ENCODE measurements around the gene NETO1.

Gene NETO1, protein sequence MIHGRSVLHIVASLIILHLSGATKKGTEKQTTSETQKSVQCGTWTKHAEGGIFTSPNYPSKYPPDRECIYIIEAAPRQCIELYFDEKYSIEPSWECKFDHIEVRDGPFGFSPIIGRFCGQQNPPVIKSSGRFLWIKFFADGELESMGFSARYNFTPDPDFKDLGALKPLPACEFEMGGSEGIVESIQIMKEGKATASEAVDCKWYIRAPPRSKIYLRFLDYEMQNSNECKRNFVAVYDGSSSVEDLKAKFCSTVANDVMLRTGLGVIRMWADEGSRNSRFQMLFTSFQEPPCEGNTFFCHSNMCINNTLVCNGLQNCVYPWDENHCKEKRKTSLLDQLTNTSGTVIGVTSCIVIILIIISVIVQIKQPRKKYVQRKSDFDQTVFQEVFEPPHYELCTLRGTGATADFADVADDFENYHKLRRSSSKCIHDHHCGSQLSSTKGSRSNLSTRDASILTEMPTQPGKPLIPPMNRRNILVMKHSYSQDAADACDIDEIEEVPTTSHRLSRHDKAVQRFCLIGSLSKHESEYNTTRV

GRCh38 chr18:72867746-72868584 is at the start of gene NETO1:
Gene NETO1, minus strand, starts transcription at chr18:72867987. Its CDS starts 696 bp downstream, at chr18:72867291.
- Mint-ChIP-seq H3K4me1 (no peaks in the 10 kb centered on the region), H3K36me3 (ENCODE audit: insufficient read depth) (no peaks in the 10 kb centered on the region)

DNA sequence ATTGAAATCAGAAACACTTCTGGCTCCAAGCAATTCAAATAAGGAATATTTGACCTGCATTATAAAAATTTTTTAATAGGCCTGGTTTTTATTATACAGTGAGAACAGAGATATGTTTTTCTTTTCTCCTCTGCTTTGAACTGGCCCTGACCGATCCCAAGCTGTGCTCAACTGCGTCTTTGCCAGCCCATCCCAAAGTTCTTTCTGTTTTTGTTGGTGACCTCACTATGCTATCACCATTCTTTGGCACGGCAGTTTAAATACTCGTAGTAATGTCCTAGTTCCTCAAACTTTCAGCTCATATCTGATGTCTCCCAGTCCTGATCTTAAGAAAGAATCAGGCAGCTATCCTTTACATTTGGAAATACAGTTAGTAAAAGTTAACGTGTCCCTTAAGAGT is 42.3 kb upstream of the NETO1 start:
- Mint-ChIP-seq H3K4me1 (no peaks in the 10 kb centered on the region), H3K4me3 (no peak overlapping the region), H3K9me3 (peaks cover 7% of the 10 kb centered on the region), H3K36me3 (ENCODE audit: insufficient read depth) (no peaks in the 10 kb centered on the region), H3K27ac (ENCODE audit: low read depth) (no peak overlapping the region), H3K27me3 (no peaks in the 10 kb centered on the region)
- no peak for DNase-seq (ENCODE audit: low spot score in 2 of 2)
- ATAC-seq (replicated peaks; ENCODE audit: extremely low read depth, poor library complexity, severe bottlenecking) = no peak

More at GRCh38 chr18:72867746-72868584, at the start of gene NETO1:
- ATAC-seq (replicated peaks; ENCODE audit: extremely low read depth, poor library complexity, severe bottlenecking) (no peak), DNase-seq (ENCODE audit: low spot score in 2 of 2) (no peak)
- Mint-ChIP-seq H3K27me3 (peaks cover 11% of the 10 kb centered on the region), H3K4me3 (peak within 1 kb of the TSS; percentile 34), H3K27ac (ENCODE audit: low read depth) (no peak within 1 kb of the TSS), H3K9me3 (peaks cover 25% of the 10 kb centered on the region)

- no peaks in the 10 kb centered on the region for H3K27me3 Mint-ChIP-seq
- H3K27ac Mint-ChIP-seq (ENCODE audit: low read depth) = no peak overlapping the region
- peaks cover 9% of the 10 kb centered on the region for H3K9me3 Mint-ChIP-seq
- ATAC-seq (replicated peaks; ENCODE audit: extremely low read depth, poor library complexity, severe bottlenecking) (no peak), DNase-seq (ENCODE audit: low spot score in 2 of 2) (no peak)
- H3K36me3 Mint-ChIP-seq (ENCODE audit: insufficient read depth) = no peaks in the 10 kb centered on the region
- H3K4me1 Mint-ChIP-seq = no peaks in the 10 kb centered on the region
- no peak overlapping the region for H3K4me3 Mint-ChIP-seq
Measured at GRCh38 chr18:72908181-72908580, 40.4 kb upstream of the NETO1 start.

- Mint-ChIP-seq H3K27ac (ENCODE audit: low read depth) (no peak overlapping the region), H3K9me3 (peaks cover 11% of the 10 kb centered on the region), H3K4me1 (no peaks in the 10 kb centered on the region), H3K27me3 (no peaks in the 10 kb centered on the region), H3K36me3 (ENCODE audit: insufficient read depth) (no peaks in the 10 kb centered on the region), H3K4me3 (no peak overlapping the region)
- ATAC-seq (replicated peaks; ENCODE audit: extremely low read depth, poor library complexity, severe bottlenecking) = no peak
- DNase-seq (ENCODE audit: low spot score in 2 of 2) = no peak
Measured at GRCh38 chr18:72903033-72903432, 35.2 kb upstream of the NETO1 start.

- Mint-ChIP-seq H3K9me3 (peaks cover 15% of the 10 kb centered on the region), H3K27me3 (no peaks in the 10 kb centered on the region)
Measured at GRCh38 chr18:72899338-72899737, 31.6 kb upstream of the NETO1 start.

DNA sequence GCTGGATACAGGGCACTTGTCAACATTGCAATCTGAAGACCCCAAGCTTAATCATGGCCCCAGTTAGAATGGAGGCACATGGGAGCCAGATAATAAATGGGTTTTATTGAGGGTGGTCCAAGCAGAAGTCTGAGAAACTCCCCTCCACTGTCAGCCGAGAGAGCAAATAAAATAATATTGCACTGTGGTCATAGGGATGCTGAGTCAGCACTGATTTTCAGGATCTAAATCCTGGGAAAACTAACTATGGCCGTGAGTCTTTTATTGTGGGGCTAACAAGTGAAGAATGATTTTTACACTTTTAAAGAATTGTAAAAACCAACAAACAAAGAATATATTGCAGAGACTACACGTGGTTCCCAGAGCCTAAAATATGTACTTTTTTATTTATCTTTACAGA is 31.1 kb upstream of the NETO1 start:
- Mint-ChIP-seq H3K36me3 (ENCODE audit: insufficient read depth) (no peaks in the 10 kb centered on the region), H3K4me3 (no peak overlapping the region), H3K27me3 (no peaks in the 10 kb centered on the region), H3K9me3 (peaks cover 11% of the 10 kb centered on the region), H3K27ac (ENCODE audit: low read depth) (no peak overlapping the region), H3K4me1 (no peaks in the 10 kb centered on the region)
- ATAC-seq (replicated peaks; ENCODE audit: extremely low read depth, poor library complexity, severe bottlenecking) (no peak), DNase-seq (ENCODE audit: low spot score in 2 of 2) (no peak)

More at GRCh38 chr18:72899338-72899737, 31.6 kb upstream of the NETO1 start:
- no peak overlapping the region for H3K27ac Mint-ChIP-seq (ENCODE audit: low read depth)
- ATAC-seq (replicated peaks; ENCODE audit: extremely low read depth, poor library complexity, severe bottlenecking) (no peak), DNase-seq (ENCODE audit: low spot score in 2 of 2) (no peak)
- H3K36me3 Mint-ChIP-seq (ENCODE audit: insufficient read depth) = no peaks in the 10 kb centered on the region
- H3K4me3 Mint-ChIP-seq = no peak overlapping the region
- H3K4me1 Mint-ChIP-seq = no peaks in the 10 kb centered on the region

GRCh38 chr18:72895548-72895947 is 27.8 kb upstream of the NETO1 start:
- Mint-ChIP-seq H3K4me3 (no peak overlapping the region), H3K4me1 (no peaks in the 10 kb centered on the region), H3K27me3 (no peaks in the 10 kb centered on the region), H3K27ac (ENCODE audit: low read depth) (no peak overlapping the region), H3K36me3 (ENCODE audit: insufficient read depth) (no peaks in the 10 kb centered on the region), H3K9me3 (peaks cover 6% of the 10 kb centered on the region)
- no peak for DNase-seq (ENCODE audit: low spot score in 2 of 2)
- ATAC-seq (replicated peaks; ENCODE audit: extremely low read depth, poor library complexity, severe bottlenecking) = no peak

DNA sequence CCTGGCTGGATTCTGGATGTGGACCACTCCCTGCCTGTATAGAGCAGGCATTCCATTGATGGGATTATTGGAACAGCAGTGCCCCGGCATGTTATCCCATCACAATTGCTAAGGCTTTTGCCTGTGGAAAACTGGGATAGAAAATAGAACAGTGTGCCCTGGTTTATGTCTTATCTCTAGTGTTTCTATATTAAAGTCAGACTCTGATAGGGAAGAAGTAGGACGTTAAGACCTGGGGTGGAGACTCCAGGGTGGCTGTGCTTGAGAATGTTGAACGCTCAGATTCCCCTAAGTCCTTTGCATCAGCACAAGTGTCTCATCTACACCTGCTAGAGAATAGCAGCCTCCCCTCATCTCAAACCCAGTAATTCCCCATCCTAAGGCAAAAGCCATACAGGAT is 10.8 kb upstream of the NETO1 start:
- no peaks in the 10 kb centered on the region for H3K36me3 Mint-ChIP-seq (ENCODE audit: insufficient read depth)
- H3K27ac Mint-ChIP-seq (ENCODE audit: low read depth) = no peak overlapping the region
- no peak for DNase-seq (ENCODE audit: low spot score in 2 of 2)
- H3K9me3 Mint-ChIP-seq = peaks cover 16% of the 10 kb centered on the region
- H3K27me3 Mint-ChIP-seq = no peaks in the 10 kb centered on the region
- no peak for ATAC-seq (replicated peaks; ENCODE audit: extremely low read depth, poor library complexity, severe bottlenecking)
- no peaks in the 10 kb centered on the region for H3K4me1 Mint-ChIP-seq
- H3K4me3 Mint-ChIP-seq = no peak overlapping the region

DNA sequence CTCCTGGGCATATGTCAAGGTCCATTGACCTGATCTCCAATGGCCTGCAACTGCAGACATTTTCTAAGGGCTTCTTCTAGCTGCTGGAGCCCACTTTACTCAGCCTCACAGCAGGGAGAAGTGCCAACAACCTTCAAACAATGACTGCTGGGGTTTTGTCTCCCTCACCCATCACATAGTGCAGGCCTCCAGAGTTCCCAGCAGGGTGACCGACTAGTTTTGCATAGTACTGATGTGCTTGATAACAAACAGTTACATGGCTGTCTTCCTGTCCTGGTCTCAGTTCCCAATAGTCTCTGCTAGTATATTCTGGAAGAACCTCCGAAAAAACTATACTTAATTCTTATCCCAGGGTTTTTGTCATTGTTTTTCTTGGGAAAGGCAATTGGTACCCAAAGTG is 10.4 kb upstream of the NETO1 start:
- H3K4me1 Mint-ChIP-seq = no peaks in the 10 kb centered on the region
- no peak overlapping the region for H3K27ac Mint-ChIP-seq (ENCODE audit: low read depth)
- no peak for DNase-seq (ENCODE audit: low spot score in 2 of 2)
- H3K9me3 Mint-ChIP-seq = peaks cover 12% of the 10 kb centered on the region
- ATAC-seq (replicated peaks; ENCODE audit: extremely low read depth, poor library complexity, severe bottlenecking) = no peak
- no peaks in the 10 kb centered on the region for H3K36me3 Mint-ChIP-seq (ENCODE audit: insufficient read depth)
- H3K4me3 Mint-ChIP-seq = no peak overlapping the region
- no peaks in the 10 kb centered on the region for H3K27me3 Mint-ChIP-seq

GRCh38 chr18:72871091-72871490 is 3.3 kb upstream of the NETO1 start:
- H3K27me3 Mint-ChIP-seq = peaks cover 9% of the 10 kb centered on the region
- no peak for ATAC-seq (replicated peaks; ENCODE audit: extremely low read depth, poor library complexity, severe bottlenecking)

DNA sequence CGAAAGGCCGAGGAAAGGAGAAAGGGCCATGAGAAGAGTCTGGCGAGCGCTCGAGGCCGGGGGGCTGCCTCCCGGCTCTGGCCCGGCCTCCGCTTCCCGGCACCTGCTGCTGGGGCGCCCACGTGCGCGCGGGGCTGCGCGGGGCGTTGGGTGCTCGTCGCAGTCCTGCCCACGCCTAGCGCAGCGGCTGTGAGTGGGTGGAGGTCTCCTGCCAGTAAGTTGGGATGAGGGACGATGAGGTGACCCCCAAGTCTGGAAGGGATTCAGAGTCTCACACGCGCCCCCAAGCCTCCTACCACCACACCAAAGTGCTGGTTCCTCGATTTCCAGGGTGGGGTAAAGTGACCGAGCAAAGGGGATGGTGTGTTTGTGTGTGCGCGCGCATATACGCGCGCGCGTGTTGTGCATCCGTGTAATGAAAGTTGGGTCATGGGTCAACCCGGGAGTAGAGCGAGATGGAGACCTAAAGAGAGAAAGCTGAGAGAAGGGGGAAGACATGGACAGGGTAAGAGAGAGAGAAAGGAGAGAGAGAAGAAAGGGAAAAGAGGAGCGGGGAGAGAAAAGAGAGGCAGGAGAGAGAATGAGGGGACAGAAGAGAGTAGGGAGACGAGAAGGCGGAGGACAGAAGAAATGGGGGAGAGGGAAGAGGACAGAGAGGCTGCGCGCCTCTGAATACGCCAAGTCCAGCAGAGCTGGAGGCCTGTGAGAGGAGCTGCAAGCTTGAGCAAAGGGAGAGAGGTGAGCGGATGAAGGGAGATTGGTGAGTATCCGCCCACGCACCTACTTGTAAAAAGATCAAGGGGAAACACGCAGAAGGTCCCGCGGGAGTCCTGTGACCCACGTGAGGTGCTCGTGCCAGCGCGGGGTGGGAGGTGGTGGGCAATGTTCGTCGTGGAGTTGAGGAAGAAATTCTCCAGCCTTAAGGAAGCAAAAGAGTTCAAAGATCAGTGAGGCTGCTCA is 1.7 kb upstream of the NETO1 start:
- Mint-ChIP-seq H3K4me3 (no peak overlapping the region), H3K4me1 (no peaks in the 10 kb centered on the region), H3K9me3 (peaks cover 20% of the 10 kb centered on the region), H3K27ac (ENCODE audit: low read depth) (no peak overlapping the region), H3K36me3 (ENCODE audit: insufficient read depth) (no peaks in the 10 kb centered on the region), H3K27me3 (peaks cover 11% of the 10 kb centered on the region)
- ATAC-seq (replicated peaks; ENCODE audit: extremely low read depth, poor library complexity, severe bottlenecking) = no peak
- no peak for DNase-seq (ENCODE audit: low spot score in 2 of 2)

More at GRCh38 chr18:72871091-72871490, 3.3 kb upstream of the NETO1 start:
- H3K4me1 Mint-ChIP-seq = no peaks in the 10 kb centered on the region
- H3K27ac Mint-ChIP-seq (ENCODE audit: low read depth) = no peak overlapping the region
- H3K36me3 Mint-ChIP-seq (ENCODE audit: insufficient read depth) = no peaks in the 10 kb centered on the region
- DNase-seq (ENCODE audit: low spot score in 2 of 2) = no peak
- H3K9me3 Mint-ChIP-seq = peaks cover 22% of the 10 kb centered on the region
- H3K4me3 Mint-ChIP-seq = no peak overlapping the region

Data from central memory CD8-positive, alpha-beta T cell (primary cell).